GM18858 (cell line): ENCODE measurements around the gene DNAJC16.

Experiments
- ATAC-seq: cut with Tn5 transposase; IDR thresholded peaks from one replicate; pipeline ENCODE4 v1.9.1; 2021; ENCODE audit not compliant: unreplicated experiment

The DNAJC16 gene

DNA sequence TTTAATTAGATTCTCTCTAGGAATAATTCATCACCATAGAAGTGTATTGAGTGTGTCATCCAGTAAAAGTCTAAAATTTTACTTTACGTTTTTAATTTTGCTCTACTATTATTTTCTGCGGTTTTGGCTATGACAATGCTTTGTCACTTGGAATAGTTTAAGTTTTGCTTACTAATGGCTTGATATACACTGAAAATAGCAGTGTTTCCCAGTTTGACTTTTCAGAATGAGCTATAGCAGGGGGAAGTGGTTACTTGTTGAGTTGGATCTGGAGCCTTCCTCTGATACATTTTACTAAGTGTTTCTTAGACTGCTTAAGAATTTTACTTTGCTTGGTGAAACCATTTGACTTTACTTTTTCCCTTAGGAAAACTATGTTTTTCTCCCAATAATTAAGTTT lies 5.0 kb downstream of the DNAJC16 start:
- no peak for ATAC-seq

DNA sequence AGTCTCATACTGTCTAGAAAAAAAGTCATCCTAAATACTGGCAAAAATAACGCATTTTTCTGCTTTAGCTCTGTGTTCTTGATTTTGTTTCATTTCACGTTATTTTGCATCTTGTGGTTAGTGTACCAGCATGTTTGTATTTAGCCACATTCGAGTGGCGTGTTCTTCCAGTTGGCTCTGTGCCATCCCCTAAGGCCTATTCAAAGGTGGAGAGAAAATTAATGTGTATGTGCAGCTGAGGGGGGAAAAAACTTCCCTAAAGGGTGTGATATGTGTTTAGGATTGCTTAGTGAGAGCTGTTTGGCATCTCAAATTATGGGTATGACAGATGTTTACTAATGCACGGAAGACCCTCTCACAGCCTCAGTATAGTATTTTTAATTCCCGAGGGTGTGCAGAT lies 12.1 kb downstream of the DNAJC16 start:
- no peak for ATAC-seq

DNA sequence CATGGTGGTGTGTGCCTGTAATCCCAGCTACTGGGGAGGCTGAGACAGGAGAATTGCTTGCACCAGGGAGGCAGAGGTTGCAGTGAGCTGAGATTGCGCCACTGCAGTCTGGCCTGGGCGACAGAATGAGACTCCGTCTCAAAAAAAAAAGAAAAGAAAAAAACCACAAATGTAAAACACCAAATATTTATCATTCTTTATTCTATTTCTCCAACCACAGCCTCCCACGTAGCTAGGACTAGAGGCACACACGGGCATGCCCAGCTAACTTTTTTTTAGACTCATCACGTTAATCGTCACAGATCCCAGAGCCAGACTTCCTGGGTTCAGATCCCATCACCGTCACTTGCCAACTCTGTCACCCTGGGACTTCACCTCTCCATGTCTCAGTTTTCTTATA lies 13.5 kb downstream of the DNAJC16 start:
- no peak for ATAC-seq

DNA sequence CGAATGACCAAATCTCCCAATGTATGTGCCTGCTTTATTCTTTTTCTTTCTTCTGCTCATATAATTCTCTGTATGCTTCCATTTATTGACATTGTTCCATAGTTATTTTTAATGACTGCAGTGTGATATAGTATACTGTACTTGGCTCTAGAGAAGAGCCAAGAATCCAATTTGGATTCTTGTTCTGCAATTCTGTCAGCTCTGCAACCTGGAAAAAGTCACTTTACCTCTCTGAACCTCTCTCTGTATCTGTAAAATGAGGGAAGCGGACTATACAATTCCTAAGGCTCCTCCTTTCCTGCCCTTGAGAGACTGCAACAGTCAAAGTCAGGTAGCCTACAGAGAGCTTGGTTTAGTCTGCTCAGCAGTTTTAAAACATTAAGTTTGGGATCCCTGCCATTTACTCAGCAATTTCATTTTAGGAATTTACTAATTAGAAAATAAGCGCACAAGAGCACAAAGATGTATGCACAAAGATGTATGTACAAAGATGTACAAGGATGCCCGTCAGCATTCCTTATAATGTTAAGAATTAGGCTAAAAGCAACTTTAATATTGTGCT lies 14.7 kb downstream of the DNAJC16 start:
- no peak for ATAC-seq

DNA sequence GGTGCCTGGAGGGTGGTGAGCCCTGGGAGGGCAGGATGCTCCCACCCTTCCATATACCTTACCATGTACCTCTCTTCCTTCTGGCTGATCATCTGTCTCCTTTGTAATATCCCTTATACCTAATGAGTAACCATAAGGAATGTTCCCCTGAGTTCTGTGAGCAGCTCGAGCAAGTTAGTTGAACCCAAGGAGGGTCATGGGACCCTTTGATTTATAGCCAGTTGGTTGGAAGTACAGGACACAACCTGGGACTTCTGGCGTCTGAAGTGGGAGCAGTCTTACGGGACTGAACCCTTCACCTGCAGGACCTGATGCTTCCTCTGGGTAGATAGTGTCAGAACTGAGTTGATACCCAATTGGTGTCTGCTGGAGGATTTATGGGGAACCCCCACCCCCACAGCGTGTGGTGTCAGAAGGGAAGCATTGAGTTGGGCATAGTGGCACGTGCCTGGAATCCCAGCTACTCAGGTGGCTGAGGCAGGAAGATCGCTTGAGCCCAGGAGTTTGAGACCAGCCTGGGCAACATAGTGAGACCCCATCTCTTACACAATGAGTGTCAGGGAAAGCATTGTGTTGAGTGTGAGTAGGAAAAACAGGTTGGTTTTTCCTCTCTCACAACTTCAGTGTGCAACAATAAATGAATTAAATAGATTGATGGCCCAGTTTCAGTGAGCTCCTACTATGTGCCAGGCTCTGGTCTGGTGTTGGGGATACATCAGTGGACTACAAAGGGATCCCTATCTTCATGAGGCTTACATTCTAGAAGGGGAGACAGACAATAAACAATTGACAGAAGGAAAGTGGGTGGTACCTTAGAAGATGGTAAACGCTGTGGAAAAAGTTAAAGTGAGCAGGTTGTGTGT lies 16.0 kb downstream of the DNAJC16 start:
- no peak for ATAC-seq

DNA sequence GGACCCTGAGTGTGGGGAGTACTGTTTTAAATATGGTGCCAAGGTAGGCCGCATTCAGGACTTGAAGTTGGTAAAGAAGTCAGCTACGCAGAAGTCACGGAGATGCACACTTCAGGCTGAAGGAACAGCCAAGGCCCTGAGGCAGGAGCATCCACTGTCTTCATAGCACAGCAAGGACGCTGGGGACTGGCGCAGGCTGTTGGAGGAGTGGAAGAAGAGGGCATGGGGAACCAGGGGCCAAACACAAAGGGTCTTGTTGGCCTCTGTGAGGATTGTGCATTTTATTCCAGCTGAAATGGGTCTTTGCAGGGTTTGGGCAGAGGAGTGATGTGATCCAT lies 16.6 kb downstream of the DNAJC16 start:
- no peak for ATAC-seq

DNA sequence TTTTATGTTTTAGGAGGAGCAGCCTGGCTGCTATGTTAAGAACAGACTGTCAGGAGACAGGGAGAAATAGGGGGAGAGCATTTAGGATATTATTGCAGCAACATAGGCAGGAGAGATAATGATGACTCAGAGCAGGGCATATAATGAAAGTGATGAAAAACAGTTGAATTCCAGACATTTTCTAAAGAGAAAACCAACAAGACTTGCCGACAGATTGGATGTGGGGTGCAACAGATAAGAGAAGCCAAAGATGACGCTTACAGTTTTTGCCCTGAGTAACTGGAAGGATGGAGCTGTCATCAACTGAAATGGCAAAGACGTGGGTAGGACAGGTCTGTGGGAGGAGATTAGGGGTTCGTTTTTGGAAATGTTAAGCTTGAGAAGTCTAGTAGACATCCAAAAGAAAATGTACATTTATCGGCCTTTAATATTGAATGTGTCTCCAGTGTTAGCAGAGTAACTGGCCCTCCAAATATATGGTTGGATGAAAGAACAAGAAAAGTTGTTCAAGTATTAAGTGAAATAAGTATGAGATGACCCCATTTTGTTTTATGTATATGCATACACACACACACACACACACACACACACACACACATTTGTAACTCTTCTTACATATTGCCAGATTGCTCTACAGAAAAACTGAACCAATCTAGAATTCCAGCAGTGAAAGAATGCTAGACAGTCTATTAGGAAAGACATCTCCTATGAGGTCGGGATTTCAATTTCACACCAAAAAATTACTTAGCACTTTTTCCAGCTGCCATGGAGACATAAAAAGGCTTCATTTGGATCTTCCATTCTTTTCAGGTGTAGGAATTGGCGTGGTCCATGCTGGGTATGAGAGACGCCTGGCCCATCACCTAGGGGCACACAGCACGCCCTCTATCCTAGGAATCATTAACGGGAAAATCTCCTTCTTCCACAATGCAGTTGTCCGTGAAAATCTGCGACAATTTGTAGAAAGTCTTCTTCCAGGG lies 17.2 kb downstream of the DNAJC16 start:
- no peak for ATAC-seq

DNA sequence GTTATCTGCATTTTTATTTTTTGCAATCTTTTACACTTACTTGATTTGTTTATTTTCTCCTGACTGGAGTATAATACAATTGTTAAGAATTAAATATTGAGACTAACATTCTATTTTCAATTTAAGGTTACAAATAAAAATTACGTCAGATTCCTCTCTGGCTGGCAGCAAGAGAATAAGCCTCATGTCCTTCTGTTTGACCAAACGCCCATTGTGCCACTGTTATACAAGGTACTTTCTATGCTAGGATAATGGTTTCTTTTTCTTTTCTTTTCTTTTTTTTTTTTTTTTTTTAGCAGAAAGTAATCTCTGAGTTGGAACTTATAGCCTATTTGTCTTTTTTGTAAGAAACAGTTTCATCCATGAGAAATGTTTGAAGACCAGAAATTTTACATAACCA lies 20.0 kb downstream of the DNAJC16 start:
- no peak for ATAC-seq

DNA sequence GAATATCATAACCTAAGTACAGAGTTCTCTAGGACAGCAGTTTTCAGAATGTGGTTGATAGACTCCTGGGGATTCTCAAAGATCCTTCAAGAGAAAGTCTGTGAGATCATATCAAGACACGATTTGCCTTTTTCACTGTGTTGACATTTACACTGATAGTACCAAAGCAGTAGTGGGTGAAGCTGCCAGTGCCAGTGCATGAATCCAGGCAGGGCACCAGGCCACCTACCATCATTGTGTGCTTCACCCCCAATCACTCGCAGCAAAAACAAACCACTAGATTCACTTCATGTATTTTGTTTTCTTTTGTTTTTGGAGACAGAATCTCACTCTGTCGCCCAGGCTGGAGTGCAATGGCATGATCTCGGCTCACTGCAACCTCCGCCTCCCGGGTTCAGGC lies 23.9 kb downstream of the DNAJC16 start:
- ATAC-seq: no peak

DNA sequence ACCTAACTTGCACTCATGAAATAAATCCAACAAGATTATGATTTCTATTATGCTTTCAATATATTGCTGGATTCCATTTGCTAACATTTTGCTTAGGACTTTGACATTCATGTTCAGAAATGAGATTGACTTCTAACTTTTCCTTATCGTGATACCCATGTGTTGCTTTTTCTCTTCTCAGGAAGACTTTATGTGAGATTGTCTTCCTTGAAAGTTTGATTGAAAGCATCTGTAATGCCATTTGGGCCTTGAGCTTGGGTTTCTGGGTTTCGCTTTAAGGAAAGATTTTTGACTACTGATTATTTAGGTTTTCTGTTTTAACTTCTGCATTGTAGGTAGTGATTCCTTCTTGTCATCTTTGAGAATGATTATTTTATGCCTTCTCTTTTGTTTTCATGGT lies 30.4 kb downstream of the DNAJC16 start:
- ATAC-seq: no peak

DNA sequence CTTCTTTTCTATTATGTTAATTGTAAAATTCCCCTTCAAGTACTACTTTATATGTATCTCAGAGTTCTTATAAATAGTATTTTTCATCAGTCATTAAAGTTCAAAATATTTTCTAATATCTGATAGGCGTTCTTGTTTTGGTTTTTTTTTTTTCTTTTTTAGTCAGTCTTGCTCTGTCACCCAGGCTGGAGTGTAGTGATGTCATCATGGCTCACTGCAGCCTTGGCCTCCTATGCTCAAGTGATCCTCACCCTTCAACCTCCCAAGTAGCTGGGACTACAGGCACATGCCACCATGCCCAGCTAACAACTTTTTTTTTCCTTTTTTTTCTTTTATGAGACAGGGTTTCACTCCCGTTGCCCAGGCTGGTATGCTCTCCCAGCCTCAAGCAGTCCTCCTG lies 30.9 kb downstream of the DNAJC16 start:
- no peak for ATAC-seq

DNA sequence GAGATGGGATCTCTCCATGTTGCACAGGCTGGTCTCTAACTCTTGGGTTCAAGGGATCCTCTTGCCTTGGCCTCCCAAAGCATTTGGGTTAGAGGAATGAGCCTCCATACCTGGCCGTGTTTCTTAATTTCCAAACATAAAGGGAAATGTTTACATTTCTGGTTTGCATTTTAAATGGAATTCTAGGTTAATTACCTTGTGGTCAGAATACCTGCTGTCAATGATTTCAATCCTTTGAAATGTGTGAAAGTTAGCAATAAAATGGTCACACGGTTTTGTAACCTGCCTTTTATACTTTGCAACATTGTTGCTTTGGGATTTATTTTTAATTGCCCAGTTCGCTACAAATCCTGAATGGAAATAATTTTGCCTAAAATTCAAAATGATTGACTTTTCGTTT lies 31.9 kb downstream of the DNAJC16 start:
- ATAC-seq: no peak

DNA sequence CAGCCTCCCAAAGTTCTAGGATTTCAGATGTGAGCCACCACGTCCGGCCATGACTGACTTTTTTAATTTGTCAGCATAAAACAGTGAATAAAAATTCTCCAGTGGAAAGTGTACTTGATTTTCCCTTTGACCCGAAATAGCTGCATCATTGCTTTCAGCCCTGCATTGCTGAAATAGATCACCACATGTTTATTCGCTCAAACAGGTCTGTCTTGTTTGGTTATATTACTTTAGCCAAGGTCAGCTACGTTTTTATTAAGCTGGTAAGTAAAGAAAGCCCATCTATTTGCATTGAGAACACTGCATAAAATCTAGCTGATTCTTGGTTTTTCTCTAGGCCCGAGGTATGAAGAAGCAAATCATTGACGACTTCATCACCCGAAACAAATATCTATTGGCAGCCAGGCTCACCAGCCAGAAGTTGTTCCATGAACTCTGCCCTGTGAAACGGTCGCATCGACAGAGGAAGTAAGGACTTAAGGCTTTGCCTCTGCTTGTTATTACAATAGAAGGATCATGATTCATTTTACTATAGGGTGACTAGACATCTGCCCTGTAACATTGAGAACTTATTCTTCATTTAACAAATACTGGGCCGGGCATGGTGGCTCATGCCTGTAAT lies 32.7 kb downstream of the DNAJC16 start:
- no peak for ATAC-seq

DNA sequence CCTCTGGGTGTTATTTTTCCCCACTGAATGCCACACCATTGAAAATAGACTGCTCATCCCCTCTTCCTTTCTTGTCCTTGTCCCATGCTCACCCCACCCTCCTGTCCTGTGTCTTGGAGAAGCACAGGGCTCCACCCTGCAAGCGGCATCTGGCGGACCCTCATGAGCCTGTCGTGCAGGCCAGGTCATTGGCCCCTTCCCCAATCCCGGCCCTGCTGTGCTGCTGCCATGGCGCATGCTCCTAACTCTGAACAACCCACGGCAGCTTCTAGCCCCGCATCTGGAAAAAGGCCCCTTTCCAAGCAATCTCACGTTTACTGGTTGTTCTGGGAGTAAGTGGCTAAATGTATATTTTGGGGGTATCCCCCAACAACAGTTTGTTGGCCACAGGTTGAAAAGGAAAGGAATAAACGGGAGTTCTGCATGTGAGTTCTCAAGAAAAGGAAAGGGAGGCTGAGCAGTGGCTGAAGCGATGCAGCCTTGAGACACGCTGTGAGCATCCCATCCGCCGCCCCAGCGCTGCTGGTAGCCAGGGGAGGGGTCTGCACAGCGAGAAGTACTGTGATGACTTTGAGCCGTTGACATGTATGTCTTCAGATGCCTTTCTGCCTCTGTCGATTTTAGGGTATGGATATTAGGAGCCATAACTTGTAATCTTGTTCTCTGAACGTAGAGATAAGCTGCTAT lies 41.9 kb downstream of the DNAJC16 start:
- no peak for ATAC-seq

DNA sequence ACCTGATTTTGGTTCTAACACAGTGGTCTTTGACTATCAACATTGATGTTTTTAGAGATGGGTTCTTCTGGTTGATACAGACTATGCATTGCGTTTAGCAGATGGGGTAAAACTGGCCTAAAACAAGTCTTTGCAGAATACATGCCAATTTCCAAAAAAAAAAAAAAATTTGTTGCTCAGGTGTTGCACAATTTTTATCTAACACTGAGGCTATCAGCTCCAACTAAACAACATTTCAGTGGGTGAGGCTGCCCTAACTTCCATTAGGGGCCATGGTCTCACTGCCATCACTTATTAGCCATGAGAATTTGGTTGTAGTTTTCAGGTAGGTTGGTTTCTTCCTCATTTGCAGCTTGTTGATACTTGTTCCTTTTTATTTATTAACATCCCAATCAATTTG lies 44.2 kb downstream of the DNAJC16 start:
- ATAC-seq: no peak

DNA sequence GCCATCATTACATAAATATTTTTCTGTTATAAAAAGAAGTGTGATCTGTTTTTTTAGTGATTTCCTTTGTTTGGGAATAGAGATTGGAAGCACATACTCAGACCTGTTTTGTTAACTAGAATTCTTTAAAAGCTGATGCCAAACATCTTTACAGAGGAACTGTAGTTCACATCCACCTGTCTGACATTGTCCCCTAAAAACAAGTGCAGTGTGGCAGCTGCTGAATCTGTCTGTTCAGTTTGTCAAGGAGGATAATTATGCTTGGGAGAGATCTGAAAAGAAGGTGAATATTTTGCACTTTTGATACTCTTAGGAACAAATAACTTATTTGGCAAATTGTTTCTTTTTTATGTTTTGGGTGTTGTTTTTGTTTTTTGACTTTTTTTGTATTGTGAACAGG lies 44.6 kb downstream of the DNAJC16 start:
- ATAC-seq: no peak

DNA sequence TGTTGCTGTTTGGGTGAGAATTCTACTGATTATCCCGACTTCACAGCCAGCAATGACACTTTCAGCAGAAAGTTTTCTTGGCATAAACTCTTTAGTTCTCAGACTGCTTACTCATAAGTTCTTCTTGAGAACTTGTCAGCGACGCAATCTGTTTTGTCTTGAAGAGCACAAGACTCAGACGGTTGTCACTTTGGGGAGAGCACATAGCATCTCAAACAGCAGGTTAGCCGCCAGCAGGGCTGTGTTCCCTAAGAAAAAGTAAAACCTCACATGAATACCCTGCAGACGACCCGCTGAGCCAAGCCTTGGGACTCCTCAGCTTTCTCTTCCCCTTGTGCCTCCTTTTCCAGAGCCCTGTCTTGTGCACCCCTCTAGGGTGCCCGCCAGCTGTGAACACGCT lies 46.8 kb downstream of the DNAJC16 start:
- no peak for ATAC-seq

DNA sequence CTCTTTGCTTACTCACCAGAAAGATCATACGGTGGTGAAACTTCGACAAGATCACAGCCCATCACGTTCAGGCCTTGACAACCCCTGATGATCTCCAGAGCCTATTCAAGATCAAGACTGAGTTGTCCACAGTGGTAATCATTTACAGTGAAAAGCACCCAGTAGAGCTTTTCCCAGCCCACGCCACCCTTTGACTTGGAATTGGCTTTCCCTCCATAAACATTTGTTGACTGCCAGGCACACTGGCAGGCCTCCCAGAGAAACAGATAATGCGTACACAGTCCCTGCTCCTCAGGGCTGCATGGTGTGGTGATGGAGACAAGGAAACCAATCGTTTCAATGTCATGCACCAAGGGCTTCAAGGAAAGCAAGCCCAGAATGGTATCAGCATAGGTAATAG lies 48.1 kb downstream of the DNAJC16 start:
- no peak for ATAC-seq

DNA sequence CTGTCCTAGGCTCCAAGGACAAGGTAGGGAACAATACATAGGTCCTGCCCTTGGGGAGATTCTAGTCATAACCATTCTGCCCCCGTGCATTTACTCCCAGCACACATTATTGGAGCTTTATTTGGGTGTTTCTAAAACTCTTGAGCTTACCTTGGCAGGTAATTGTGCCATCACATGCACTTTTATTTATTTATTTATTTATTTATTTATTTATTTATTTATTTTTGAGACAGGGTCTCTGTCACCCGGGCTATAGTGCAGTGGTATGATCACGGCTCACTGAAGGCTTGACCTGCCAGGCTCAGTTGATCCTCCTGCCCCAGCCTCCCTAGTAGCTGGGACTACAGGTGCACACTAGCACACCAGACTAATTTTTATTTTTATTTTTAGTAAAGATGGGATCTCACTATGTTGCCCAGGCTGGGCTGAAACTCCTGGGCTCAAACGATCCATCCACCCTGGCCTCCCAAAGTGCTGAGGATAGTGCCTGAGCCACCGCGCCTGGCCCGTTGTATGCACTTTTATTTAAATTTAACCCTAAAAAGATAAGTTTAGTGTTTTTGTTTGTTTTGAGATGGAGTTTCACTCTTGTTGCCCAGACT lies 49.0 kb downstream of the DNAJC16 start:
- ATAC-seq: no peak

DNA sequence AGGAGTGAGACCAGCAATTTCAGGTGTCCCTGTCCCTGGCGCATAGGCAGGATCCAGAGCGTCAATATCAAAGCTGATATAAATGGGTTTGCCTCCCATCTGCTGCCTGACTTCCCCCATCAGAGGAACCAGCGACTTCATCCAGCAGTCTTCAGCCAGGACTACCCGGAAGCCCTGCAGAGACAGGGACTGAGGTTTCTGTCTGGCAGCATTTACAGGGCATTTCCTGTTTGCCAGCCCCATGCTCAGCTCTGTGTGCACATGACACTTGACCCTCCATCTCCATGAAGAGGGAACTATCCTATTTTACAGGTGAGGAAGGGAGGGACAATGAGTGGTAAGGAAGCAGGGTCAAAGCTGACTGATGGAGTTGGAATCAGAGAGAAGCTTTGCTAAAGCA lies 51.0 kb downstream of the DNAJC16 start:
- no peak for ATAC-seq
